SK-N-SH treated with all-trans-retinoic acid at 6 μM for 48 hours (cell line): ENCODE results near the gene PRIMA1.

Source experiments
- ATAC-seq: fragments of 200-7000 bp; cut with Tn5 transposase; 3 replicates; pipeline ENCODE4 v1.9.1; 2020; ENCODE audit warnings: mild to moderate bottlenecking, moderate library complexity
- ARNTL ChIP-seq: fragments of 450-650 bp; formaldehyde crosslinking; IDR thresholded peaks from 2 replicates; pipeline ENCODE4 v1.5.0; 2020; ENCODE audit warnings: low read depth, mild to moderate bottlenecking, moderate library complexity, borderline replicate concordance
- CSDC2 ChIP-seq: fragments of 250-450 bp; sonication (Bioruptor Pico); IDR thresholded peaks from 2 replicates; pipeline ENCODE4 v1.5.0; 2020; ENCODE audit warnings: mild to moderate bottlenecking, moderate library complexity
- ESRRG ChIP-seq: fragments of 250-450 bp; sonication (Bioruptor Pico); IDR thresholded peaks from 2 replicates; pipeline ENCODE4 v1.6.1; 2021; ENCODE audit warnings: mild to moderate bottlenecking
- ISL1 ChIP-seq: fragments of 250-450 bp; sonication (Bioruptor Pico); IDR thresholded peaks from 2 replicates; pipeline ENCODE4 v2.1.2; 2022; ENCODE audit warnings: mild to moderate bottlenecking, moderate library complexity
- OSR1 ChIP-seq: fragments of 250-450 bp; sonication (Bioruptor Pico); IDR thresholded peaks from 2 replicates; pipeline ENCODE4 v1.8.0; 2022; ENCODE audit warnings: moderate library complexity, mild to moderate bottlenecking, inconsistent platforms
- PPARA ChIP-seq: fragments of 250-450 bp; sonication (Bioruptor Pico); IDR thresholded peaks from 2 replicates; pipeline ENCODE4 v1.5.0; 2020; ENCODE audit warnings: mild to moderate bottlenecking, borderline replicate concordance
- RARB ChIP-seq: fragments of 250-450 bp; sonication (Bioruptor Pico); IDR thresholded peaks from 2 replicates; pipeline ENCODE4 v1.8.0; 2021; ENCODE audit warnings: mild to moderate bottlenecking, moderate library complexity
- SNAI2 ChIP-seq: fragments of 250-450 bp; sonication (Bioruptor Pico); IDR thresholded peaks from 2 replicates; pipeline ENCODE4 v1.5.0; 2020; ENCODE audit warnings: mild to moderate bottlenecking, moderate library complexity
- TCF4 ChIP-seq: fragments of 250-450 bp; sonication (Bioruptor Pico); IDR thresholded peaks from 2 replicates; pipeline ENCODE4 v1.8.0; 2021; ENCODE audit warnings: mild to moderate bottlenecking, moderate library complexity, borderline replicate concordance
- TOX ChIP-seq: fragments of 250-450 bp; sonication (Bioruptor Pico); IDR thresholded peaks from 2 replicates; pipeline ENCODE4 v1.8.0; 2021; ENCODE audit warnings: mild to moderate bottlenecking, moderate library complexity, borderline replicate concordance
- TSHZ2 ChIP-seq: fragments of 250-450 bp; sonication (Bioruptor Pico); IDR thresholded peaks from 2 replicates; pipeline ENCODE4 v1.5.0; 2020; ENCODE audit warnings: mild to moderate bottlenecking, moderate library complexity
- ZC3H10 ChIP-seq: fragments of 250-450 bp; sonication (Bioruptor Pico); IDR thresholded peaks from 2 replicates; pipeline ENCODE4 v1.5.1; 2021; ENCODE audit warnings: mild to moderate bottlenecking, moderate library complexity
- ZFP3 ChIP-seq: fragments of 250-450 bp; sonication (Bioruptor Pico); IDR thresholded peaks from 2 replicates; pipeline ENCODE4 v1.5.0; 2020; ENCODE audit warnings: mild to moderate bottlenecking, moderate library complexity
- ZFP30 ChIP-seq: fragments of 450-650 bp; formaldehyde crosslinking; IDR thresholded peaks from 2 replicates; pipeline ENCODE4 v1.5.0; 2022; ENCODE audit warnings: mild to moderate bottlenecking, moderate library complexity
- ZNF565 ChIP-seq: fragments of 450-650 bp; formaldehyde crosslinking; conservative IDR thresholded peaks from 2 replicates; pipeline ENCODE4 v1.5.0; 2020; ENCODE audit warnings: low read depth, mild to moderate bottlenecking, moderate library complexity
- ZNF70 ChIP-seq: fragments of 450-650 bp; formaldehyde crosslinking; IDR thresholded peaks from 2 replicates; pipeline ENCODE4 v1.5.0; 2020; ENCODE audit warnings: mild to moderate bottlenecking, moderate library complexity
- ZNF8 ChIP-seq: fragments of 450-650 bp; formaldehyde crosslinking; IDR thresholded peaks from 2 replicates; pipeline ENCODE4 v1.5.0; 2020; ENCODE audit warnings: mild to moderate bottlenecking, moderate library complexity
- TF ChIP-seq, protein P1 (sequence below): fragments of 250-450 bp; sonication (Bioruptor Pico); IDR thresholded peaks from 2 replicates; pipeline ENCODE4 v1.8.0; 2021; ENCODE audit warnings: low read depth, mild to moderate bottlenecking, moderate library complexity, borderline replicate concordance

Gene PRIMA1

GRCh38 chr14:93832665-93833064 lies 44.4 kb upstream of the PRIMA1 start:
- no peak; the same call in 2 of the 3 replicates for ATAC-seq
- TF ChIP-seq TCF4 (CRISPR knock-in tag), result no peak
- no peak for TF ChIP-seq ZFP30 (CRISPR knock-in tag)
- TF ChIP-seq, protein P1, sequence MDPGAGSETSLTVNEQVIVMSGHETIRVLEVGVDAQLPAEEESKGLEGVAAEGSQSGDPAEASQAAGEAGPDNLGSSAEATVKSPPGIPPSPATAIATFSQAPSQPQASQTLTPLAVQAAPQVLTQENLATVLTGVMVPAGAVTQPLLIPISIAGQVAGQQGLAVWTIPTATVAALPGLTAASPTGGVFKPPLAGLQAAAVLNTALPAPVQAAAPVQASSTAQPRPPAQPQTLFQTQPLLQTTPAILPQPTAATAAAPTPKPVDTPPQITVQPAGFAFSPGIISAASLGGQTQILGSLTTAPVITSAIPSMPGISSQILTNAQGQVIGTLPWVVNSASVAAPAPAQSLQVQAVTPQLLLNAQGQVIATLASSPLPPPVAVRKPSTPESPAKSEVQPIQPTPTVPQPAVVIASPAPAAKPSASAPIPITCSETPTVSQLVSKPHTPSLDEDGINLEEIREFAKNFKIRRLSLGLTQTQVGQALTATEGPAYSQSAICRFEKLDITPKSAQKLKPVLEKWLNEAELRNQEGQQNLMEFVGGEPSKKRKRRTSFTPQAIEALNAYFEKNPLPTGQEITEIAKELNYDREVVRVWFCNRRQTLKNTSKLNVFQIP (CRISPR knock-in tag), result no peak
- TF ChIP-seq SNAI2, result no peak
- no peak for TF ChIP-seq ARNTL
- no peak for TF ChIP-seq ZNF565
- TF ChIP-seq ZC3H10 (CRISPR knock-in tag), result no peak

- TF ChIP-seq ARNTL (no peak), ZNF8 (CRISPR knock-in tag) (no peak), TSHZ2 (no peak), ESRRG (CRISPR knock-in tag) (no peak), RARB (CRISPR knock-in tag) (no peak), SNAI2 (no peak), ZNF70 (no peak; the same call in 1 of the 2 replicates), ZNF565 (no peak), ISL1 (no peak), TOX (CRISPR knock-in tag) (no peak), OSR1 (CRISPR knock-in tag) (no peak), ZC3H10 (CRISPR knock-in tag) (no peak), PPARA (no peak), CSDC2 (CRISPR knock-in tag) (no peak)
- TF ChIP-seq, protein P1 (CRISPR knock-in tag), result no peak
- ATAC-seq, result no peak
Measured at GRCh38 chr14:93832081-93832480, 43.8 kb upstream of the PRIMA1 start.

GRCh38 chr14:93830753-93831461 lies 42.6 kb upstream of the PRIMA1 start:
- TF ChIP-seq ISL1, result no peak
- TF ChIP-seq SNAI2, result no peak
- TF ChIP-seq TOX (CRISPR knock-in tag), result no peak
- peak; percentile 50; the same call in 1 of the 2 replicates for TF ChIP-seq ZFP3 (CRISPR knock-in tag)
- TF ChIP-seq ESRRG (CRISPR knock-in tag), result no peak
- no peak for ATAC-seq

DNA sequence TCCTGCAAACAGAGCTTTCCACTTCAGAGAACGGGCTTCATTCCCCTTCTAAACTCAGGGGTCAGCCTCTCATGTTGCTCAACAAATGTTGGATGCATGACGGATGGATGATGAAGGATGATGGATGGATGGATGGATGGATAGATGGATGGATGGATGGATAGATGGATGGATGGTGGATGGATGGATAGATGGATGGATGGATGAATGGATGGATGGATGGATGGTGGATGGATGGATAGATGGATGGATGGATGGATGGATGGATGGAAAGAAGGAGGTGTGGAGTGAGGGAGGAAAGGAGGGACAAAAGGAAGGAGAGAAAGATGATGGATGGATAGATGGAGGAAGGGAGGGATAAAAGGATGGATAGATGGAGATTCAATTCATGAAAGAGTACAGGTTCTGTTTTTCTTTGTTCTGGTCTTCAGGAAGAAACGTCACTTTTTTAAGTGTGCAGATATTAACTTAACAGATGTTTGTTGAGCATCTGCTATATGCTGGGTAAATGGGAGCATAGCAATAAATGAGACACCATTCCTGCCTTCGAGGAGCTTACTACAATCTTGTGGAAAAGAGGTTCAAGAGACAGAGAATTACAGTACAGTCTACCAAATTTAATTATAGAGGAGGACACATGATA lies 41.7 kb upstream of the PRIMA1 start:
- TF ChIP-seq ZFP3 (CRISPR knock-in tag), result no peak
- TF ChIP-seq TSHZ2, result no peak
- TF ChIP-seq, all 23 proteins: peak for 0

More for the DNA sequence above, 41.7 kb upstream of the PRIMA1 start:
- ATAC-seq, result no peak
